Nephron progenitor cell (in vitro differentiated cells): ENCODE data around the gene COMT.
A peak's percentile ranks its signal among the peaks of the same experiment; 100 is the strongest.
"Not testable (repeated sequence)": the region's sequence is repeated elsewhere in the genome, so short reads cannot be mapped to it uniquely, and the experiment has no call there.

ENCODE experiments used
- DNase-seq: peaks from one replicate; pipeline ENCODE4 v3.0.0; 2021
- H3K27ac Mint-ChIP-seq: 2 replicates; pipeline ENCODE4 v1.8.0; 2021; ENCODE audit warnings: mild to moderate bottlenecking, moderate library complexity, mixed read lengths
- H3K27me3 Mint-ChIP-seq: 2 replicates; pipeline ENCODE4 v1.8.0; 2021; ENCODE audit warnings: mild to moderate bottlenecking, low read depth, mixed read lengths; ENCODE audit not compliant: poor library complexity
- H3K36me3 Mint-ChIP-seq: 2 replicates; pipeline ENCODE4 v1.8.0; 2021; ENCODE audit warnings: low read depth, mixed read lengths
- H3K4me1 Mint-ChIP-seq: 2 replicates; pipeline ENCODE4 v1.8.0; 2021; ENCODE audit warnings: mixed read lengths
- H3K4me3 Mint-ChIP-seq: 2 replicates; pipeline ENCODE4 v1.8.0; 2021; ENCODE audit warnings: mild to moderate bottlenecking, moderate library complexity, mixed read lengths
- H3K9me3 Mint-ChIP-seq: 2 replicates; pipeline ENCODE4 v1.8.0; 2021; ENCODE audit warnings: mild to moderate bottlenecking, moderate library complexity, mixed read lengths
- TF ChIP-seq, protein P1 (sequence below): fragments of 200-600 bp; sonication (generic); IDR thresholded peaks from 2 replicates; pipeline ENCODE4 v1.5.0; 2021; ENCODE audit warnings: antibody characterized with exemption

The COMT gene

DNA sequence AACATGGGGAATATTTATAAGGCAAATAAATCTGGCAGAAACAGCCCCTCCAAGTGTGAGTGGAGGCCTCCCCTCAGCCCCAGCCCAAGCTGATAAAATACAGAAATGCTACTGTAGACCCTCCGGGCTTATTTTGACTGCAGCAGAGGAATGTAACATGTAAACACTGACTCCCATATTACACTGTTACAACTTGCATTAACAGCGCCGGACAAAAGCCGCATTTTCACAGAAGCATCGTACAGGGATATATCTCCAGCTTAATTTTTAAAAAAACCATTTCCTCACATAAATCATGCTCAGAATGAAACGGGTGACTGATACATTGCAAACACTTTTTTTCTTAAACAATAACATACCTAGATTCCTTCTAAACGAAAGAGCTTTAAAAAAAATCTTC is 36.6 kb upstream of the COMT start:
- Mint-ChIP-seq H3K27ac (no peak overlapping the region), H3K4me3 (no peak overlapping the region), H3K27me3 (peaks cover 27% of the 10 kb centered on the region), H3K4me1 (peaks cover 50% of the 10 kb centered on the region), H3K36me3 (peaks cover 10% of the 10 kb centered on the region), H3K9me3 (no peaks in the 10 kb centered on the region)
- no peak for DNase-seq
- TF ChIP-seq, protein P1, sequence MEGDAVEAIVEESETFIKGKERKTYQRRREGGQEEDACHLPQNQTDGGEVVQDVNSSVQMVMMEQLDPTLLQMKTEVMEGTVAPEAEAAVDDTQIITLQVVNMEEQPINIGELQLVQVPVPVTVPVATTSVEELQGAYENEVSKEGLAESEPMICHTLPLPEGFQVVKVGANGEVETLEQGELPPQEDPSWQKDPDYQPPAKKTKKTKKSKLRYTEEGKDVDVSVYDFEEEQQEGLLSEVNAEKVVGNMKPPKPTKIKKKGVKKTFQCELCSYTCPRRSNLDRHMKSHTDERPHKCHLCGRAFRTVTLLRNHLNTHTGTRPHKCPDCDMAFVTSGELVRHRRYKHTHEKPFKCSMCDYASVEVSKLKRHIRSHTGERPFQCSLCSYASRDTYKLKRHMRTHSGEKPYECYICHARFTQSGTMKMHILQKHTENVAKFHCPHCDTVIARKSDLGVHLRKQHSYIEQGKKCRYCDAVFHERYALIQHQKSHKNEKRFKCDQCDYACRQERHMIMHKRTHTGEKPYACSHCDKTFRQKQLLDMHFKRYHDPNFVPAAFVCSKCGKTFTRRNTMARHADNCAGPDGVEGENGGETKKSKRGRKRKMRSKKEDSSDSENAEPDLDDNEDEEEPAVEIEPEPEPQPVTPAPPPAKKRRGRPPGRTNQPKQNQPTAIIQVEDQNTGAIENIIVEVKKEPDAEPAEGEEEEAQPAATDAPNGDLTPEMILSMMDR: no peak

DNA sequence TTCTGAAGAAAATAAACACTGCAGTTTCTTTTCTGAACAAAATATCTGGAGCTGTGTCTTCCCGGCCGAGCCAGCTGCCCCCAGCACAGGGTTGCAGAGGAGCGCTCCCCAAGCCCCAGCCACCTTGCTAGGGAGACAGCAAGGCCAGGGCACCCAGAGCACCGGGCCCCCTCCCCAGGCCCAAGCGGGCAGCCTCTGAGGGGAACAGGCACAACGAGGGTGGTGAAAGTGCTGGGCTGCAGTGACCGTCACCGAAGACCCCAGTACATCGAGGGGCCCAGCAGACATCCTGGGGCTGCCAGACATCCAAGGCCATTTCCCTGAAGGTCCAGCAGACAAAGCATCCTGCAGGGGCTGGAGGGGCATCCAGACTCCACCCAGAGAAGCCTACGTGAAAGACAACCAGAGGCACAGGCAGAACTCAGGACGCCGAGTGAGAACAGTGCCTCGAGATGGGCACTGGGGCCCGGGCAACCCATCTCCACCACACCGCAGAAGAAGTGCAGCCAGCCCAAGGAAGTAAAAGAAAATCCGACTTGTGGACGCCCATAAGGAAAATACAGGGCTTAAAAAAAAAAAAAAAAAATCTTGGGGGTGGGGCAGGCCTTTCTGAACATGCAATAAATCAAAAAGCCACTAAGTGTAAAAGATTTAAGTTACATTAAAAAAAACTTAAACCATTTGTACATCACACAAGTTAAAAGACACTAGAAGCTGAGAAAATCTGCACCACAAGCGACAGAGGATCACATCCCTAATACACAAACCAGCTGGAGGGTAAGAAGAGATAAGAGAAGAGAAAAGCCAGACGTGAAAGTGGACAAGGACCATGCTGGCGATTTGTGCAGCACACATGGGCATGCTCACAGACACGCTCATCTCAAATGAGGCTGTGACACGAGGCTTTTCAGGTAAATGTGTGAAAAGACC is 36.0 kb upstream of the COMT start:
- no peak overlapping the region for H3K27ac Mint-ChIP-seq
- no peaks in the 10 kb centered on the region for H3K9me3 Mint-ChIP-seq
- H3K4me3 Mint-ChIP-seq: no peak overlapping the region
- TF ChIP-seq, protein P1: no peak
- peaks cover 10% of the 10 kb centered on the region for H3K36me3 Mint-ChIP-seq
- H3K4me1 Mint-ChIP-seq: peaks cover 52% of the 10 kb centered on the region
- no peak for DNase-seq
- H3K27me3 Mint-ChIP-seq: peaks cover 28% of the 10 kb centered on the region

DNA sequence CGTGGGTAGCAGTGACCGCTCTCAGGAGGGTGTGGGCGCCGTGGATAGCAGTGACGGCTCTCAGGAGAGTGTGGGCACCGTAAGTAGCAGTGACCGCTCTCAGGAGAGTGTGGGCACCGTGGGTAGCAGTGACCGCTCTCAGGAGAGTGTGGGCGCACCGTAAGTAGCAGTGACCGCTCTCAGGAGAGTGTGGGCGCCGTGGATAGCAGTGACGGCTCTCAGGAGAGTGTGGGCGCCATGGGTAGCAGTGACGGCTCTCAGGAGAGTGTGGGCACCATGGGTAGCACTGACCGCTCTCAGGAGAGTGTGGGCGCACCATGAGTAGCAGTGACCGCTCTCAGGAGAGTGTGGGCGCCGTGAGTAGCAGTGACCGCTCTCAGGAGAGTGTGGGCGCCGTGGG is 34.7 kb upstream of the COMT start:
- Mint-ChIP-seq H3K27me3 (peaks cover 24% of the 10 kb centered on the region), H3K4me1 (peaks cover 45% of the 10 kb centered on the region)
- not testable (repeated sequence) for H3K4me3 Mint-ChIP-seq, H3K36me3 Mint-ChIP-seq, DNase-seq, H3K9me3 Mint-ChIP-seq, H3K27ac Mint-ChIP-seq

DNA sequence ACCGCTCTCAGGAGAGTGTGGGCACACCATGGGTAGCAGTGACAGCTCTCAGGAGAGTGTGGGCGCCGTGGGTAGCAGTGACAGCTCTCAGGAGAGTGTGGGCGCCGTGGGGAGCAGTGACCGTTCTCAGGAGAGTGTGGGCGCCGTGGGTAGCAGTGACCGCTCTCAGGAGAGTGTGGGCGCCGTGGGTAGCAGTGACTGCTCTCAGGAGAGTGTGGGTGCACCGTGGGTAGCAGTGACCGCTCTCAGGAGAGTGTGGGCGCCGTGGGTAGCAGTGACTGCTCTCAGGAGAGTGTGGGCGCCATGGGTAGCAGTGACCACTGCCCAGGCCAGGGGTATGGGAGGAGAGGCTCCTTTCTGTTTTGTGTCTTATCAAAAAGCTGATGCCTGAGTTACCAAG is 33.7 kb upstream of the COMT start:
- H3K9me3 Mint-ChIP-seq, DNase-seq: not testable (repeated sequence)

DNA sequence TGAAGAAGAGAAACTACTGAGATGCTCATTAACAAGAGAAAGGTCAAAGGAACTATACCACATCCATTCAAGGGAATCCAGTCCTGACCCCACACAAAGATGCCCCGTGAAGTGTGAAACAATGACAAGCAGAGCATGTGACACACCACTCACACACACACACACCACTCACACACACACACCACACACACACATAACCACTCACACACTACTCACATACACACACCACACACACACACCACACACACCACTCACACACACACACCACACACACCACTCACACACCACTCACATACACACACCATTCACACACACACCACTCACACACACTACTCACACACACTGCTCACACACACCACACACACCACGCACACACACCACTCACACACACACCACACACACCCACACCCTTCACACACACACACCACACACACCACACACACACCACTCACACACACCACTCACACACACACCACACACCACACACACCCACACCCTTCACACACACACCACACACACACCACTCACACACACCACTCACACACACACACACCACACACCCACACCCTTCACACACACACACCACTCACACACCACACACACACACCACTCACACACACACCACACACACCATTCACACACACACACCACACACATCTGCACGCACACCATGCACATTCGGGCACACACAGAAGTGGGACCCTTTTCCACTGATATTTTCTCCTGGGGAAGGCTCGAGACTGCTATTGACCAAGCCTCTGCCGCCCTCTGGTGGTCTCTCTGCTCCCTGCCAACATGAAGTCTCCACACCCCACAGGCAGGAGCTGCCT is 32.0 kb upstream of the COMT start:
- Mint-ChIP-seq H3K9me3 (peaks cover 15% of the 10 kb centered on the region), H3K27me3 (peaks cover 33% of the 10 kb centered on the region), H3K36me3 (peaks cover 26% of the 10 kb centered on the region), H3K4me1 (peaks cover 20% of the 10 kb centered on the region), H3K4me3 (peak overlapping the region; percentile 13), H3K27ac (no peak overlapping the region)
- peak; percentile 92 for DNase-seq
- TF ChIP-seq, protein P1: peak; percentile 74

More for the DNA sequence above, 33.7 kb upstream of the COMT start:
- not testable (repeated sequence) for H3K27ac Mint-ChIP-seq, H3K4me3 Mint-ChIP-seq, H3K36me3 Mint-ChIP-seq
- peaks cover 35% of the 10 kb centered on the region for H3K4me1 Mint-ChIP-seq
- H3K27me3 Mint-ChIP-seq: peaks cover 24% of the 10 kb centered on the region

DNA sequence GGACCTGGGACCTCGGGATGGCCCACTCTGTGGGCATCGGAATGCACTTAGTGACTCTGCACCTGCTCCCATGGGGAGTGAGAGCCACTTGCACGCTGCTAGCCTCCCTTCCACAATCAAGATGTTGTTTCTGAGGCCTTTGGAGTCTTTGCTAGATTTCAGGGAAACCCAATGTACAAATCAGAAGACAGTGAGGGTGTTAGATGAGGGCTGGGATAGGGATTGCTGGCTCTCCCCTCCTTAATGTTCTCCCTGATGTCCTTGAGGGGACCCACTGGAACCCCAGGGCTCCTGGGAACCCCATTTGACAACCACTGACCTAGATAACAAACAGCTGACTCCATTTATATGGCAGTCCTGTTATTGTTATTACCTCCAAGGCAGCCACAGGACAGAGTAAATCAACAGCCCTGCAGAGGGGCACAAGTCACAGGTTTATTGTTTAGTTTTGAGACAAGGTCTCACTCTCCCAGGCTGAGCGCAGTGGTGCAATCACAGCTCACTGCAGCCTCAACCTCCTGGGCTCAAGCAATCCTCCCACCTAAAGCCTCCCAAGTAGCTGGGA is 31.3 kb upstream of the COMT start:
- H3K9me3 Mint-ChIP-seq: peaks cover 15% of the 10 kb centered on the region
- H3K27ac Mint-ChIP-seq: no peak overlapping the region
- no peak for DNase-seq

More for the DNA sequence above, 31.3 kb upstream of the COMT start:
- TF ChIP-seq, protein P1: no peak
- H3K27me3 Mint-ChIP-seq: peaks cover 34% of the 10 kb centered on the region
- no peak overlapping the region for H3K4me3 Mint-ChIP-seq
- H3K4me1 Mint-ChIP-seq: peaks cover 14% of the 10 kb centered on the region
- H3K36me3 Mint-ChIP-seq: peaks cover 33% of the 10 kb centered on the region
